GM12873 (cell line): ENCODE results near the gene SGTA.

Experiments
- CTCF ChIP-seq: IDR thresholded peaks from 2 replicates; pipeline ENCODE4 v1.5.1; 2012; ENCODE audit warnings: low read depth, mild to moderate bottlenecking, moderate library complexity, low read length, control low read depth; ENCODE audit not compliant: insufficient read depth; ENCODE audit errors: missing control alignments

The SGTA gene

GRCh38 chr19:2743099-2743498, 40.0 kb downstream of the SGTA start:
- no peak for TF ChIP-seq CTCF

DNA sequence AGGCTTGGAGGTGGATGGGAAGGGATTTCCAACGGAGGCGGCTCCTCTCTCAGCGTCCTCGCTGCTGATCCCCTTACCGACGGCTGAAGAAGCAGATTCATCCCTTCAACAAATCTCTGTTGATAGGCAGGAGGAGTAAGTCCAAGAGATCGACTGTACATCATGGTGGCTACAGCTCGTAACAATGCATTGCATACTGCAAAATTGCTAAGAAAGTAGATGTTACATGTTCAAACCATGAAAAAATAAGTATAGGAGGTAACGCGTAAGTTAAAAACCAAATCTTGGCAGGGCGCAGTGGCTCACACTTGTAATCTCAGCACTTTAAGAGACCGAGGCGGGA, 42.8 kb downstream of the SGTA start:
- no peak for TF ChIP-seq CTCF

DNA sequence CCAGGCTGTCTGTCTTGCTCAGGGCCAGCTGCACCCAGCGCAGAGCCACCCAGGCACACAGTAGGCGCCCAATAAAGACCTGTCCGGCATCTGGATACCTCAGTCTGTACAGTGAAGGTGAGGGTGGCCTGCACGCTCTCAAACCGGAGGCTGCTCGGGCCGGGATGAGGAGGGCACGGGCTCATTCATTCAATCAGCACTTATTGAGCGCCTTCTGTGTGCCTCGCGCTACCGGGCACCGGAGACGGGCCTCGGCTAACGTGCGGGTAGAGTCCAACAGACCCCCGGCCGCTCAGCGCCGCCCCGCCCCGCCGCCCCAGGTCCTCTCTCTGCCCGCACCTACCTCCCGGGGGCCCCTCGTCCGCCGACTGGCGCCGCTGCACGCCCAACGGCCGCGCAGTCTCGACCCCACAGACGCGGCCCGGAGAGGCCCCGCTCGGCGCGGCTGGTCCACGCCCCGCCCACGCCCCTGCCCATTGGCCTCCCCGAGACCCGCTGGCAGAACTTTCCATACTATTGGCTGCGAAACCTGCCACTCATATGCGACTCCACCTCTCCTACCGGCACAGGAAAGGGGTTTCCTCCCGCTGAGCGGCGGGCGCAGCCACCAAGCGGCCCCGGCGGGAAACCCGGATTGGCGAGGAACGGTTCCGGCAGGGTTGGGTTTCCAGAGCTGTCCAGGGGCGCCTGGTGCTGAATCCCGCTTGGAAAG, 43.3 kb downstream of the SGTA start, which contains the start of gene SLC39A3:
Gene SLC39A3, minus strand, starts transcription at position 416 of the 712 bp plus-strand sequence. CDS start 2,760 bp downstream, outside the sequence.
- no peak for TF ChIP-seq CTCF

DNA sequence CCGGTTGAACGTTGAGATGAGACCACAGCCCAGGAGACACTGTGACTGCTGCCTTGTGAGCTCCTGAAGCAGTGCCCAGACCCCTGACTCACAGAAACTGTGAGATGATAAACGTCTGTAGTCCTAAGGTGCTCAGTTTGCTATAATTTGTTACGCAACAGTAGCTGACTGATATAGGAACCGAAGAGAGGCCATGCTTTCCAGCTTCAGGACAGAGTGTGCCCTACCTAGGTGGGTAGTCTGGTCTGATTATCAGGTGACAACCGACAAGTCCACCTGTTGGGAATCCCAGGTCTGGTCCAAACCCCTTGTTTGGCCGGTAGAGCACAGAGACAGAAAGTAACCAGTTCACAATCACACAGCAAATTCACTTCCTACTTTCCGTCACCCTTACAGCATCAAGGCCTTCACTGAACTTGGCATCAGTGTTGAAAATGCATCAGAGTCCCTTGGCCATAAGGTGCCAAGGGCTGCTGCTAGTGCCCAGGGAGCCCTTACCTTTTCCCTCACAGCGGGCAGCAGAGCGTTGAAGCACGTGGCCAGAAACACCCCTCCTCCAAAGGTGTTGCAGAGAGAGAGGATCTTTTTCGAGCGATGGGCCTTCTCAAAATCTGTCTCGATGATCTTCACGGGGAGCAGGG, 46.4 kb downstream of the SGTA start:
- TF ChIP-seq CTCF = no peak

GRCh38 chr19:2735374-2735773, 47.7 kb downstream of the SGTA start:
- no peak for TF ChIP-seq CTCF

DNA sequence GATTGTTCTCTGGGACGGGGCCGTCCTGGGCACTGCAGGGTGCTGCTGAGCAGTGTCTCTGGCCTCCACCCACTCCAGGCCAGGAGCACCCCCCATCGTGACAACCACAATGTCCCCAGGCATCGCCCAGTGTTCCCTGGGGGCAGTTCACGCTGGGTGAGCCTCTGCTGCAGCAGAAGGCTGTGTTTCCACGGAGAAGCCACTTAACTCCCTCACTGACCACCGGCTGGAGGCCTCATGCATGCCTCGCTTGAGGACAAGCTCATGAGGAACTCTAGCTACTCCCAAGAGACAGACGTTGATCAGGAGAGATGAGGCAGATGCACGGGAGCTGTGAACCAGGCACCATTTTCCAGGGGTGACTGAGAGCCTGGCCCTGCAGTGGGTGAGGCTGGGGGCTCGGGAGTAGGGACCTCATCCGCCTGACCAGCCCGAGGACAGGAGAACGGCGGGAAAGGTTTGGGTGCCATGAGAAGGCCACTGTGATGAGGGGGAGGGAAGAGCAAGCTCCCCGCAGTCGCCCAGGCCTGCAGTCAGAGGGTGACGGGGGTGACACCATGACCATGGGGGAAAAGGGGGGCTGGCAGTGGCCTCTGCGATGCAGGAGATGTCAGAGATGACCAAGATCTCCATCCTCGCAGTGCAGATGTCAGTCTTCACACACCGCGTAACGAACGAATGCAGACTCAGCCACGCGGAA, 48.3 kb downstream of the SGTA start:
- TF ChIP-seq CTCF = no peak

- no peak for TF ChIP-seq CTCF
Measured at GRCh38 chr19:2733930-2734588, 49.0 kb downstream of the SGTA start.
